ENCODE results near the gene CLDN10.
"Not testable (repeated sequence)": the region's sequence is repeated elsewhere in the genome, so short reads cannot be mapped to it uniquely, and the experiment has no call there.

GRCh38 chr13:95515606-95516005 lies 36.9 kb upstream of the CLDN10 start:
- TF ChIP-seq, protein P1, sequence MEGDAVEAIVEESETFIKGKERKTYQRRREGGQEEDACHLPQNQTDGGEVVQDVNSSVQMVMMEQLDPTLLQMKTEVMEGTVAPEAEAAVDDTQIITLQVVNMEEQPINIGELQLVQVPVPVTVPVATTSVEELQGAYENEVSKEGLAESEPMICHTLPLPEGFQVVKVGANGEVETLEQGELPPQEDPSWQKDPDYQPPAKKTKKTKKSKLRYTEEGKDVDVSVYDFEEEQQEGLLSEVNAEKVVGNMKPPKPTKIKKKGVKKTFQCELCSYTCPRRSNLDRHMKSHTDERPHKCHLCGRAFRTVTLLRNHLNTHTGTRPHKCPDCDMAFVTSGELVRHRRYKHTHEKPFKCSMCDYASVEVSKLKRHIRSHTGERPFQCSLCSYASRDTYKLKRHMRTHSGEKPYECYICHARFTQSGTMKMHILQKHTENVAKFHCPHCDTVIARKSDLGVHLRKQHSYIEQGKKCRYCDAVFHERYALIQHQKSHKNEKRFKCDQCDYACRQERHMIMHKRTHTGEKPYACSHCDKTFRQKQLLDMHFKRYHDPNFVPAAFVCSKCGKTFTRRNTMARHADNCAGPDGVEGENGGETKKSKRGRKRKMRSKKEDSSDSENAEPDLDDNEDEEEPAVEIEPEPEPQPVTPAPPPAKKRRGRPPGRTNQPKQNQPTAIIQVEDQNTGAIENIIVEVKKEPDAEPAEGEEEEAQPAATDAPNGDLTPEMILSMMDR (IDR thresholded peaks at IDR 0.05), result not testable (repeated sequence)
- not testable (repeated sequence) for TF ChIP-seq POLR2A (IDR thresholded peaks at IDR 0.05)

Measured in vagina (tissue), 2 donors.